Loucy (cell line): ENCODE measurements around the gene MPIG6B.
A peak's percentile ranks its signal among the peaks of the same experiment; 100 is the strongest.

Source experiments
- H2AFZ ChIP-seq: fragments of 200-600 bp; sonication (generic); 2 replicates; pipeline ENCODE4 v1.6.0; 2016; ENCODE audit warnings: antibody characterized with exemption, mild to moderate bottlenecking, low read length, moderate library complexity
- H3F3A ChIP-seq: fragments of 200-600 bp; 2 replicates; pipeline ENCODE4 v1.6.0; 2016; ENCODE audit warnings: antibody characterized with exemption, low read depth, mild to moderate bottlenecking
- H3K27me3 ChIP-seq: fragments of 200-600 bp; sonication (generic); 2 replicates; pipeline ENCODE4 v1.6.1; 2014; ENCODE audit warnings: low read length, mild to moderate bottlenecking; ENCODE audit not compliant: insufficient read depth, poor library complexity, severe bottlenecking
- H3K36me3 ChIP-seq: fragments of 200-600 bp; sonication (generic); 2 replicates; pipeline ENCODE4 v1.6.1; 2016; ENCODE audit warnings: low read length; ENCODE audit not compliant: insufficient read depth
- H3K4me1 ChIP-seq: fragments of 200-600 bp; sonication (generic); 2 replicates; pipeline ENCODE4 v1.5.1; 2014; ENCODE audit warnings: low read length, mild to moderate bottlenecking; ENCODE audit not compliant: insufficient read depth, poor library complexity, severe bottlenecking
- H3K4me2 ChIP-seq: fragments of 200-600 bp; sonication (generic); 2 replicates; pipeline ENCODE4 v1.6.0; 2014; ENCODE audit warnings: antibody characterized with exemption, low read length, low read depth, mild to moderate bottlenecking; ENCODE audit not compliant: poor library complexity, severe bottlenecking
- H3K4me3 ChIP-seq: fragments of 200-600 bp; sonication (generic); 2 replicates; pipeline ENCODE4 v1.5.1; 2014; ENCODE audit warnings: low read length, mild to moderate bottlenecking, mixed read lengths; ENCODE audit not compliant: poor library complexity, severe bottlenecking
- H3K79me2 ChIP-seq: fragments of 200-600 bp; sonication (generic); 2 replicates; pipeline ENCODE4 v1.6.1; 2014; ENCODE audit warnings: low read length; ENCODE audit not compliant: insufficient read depth
- H3K9ac ChIP-seq: fragments of 200-600 bp; sonication (generic); 2 replicates; pipeline ENCODE4 v1.6.0; 2014; ENCODE audit warnings: mild to moderate bottlenecking, low read depth, low read length, moderate library complexity; ENCODE audit not compliant: poor library complexity, severe bottlenecking
- H3K9me2 ChIP-seq: fragments of 200-600 bp; sonication (generic); replicated peaks from 2 replicates; pipeline ENCODE4 v1.6.1; 2016; ENCODE audit warnings: low read depth, low read length, mixed read lengths
- H3K9me3 ChIP-seq: fragments of 200-600 bp; sonication (generic); 2 replicates; pipeline ENCODE4 v1.6.1; 2014; ENCODE audit warnings: mild to moderate bottlenecking, antibody characterized with exemption, low read length, low read depth; ENCODE audit not compliant: insufficient read depth
- H4K20me1 ChIP-seq: fragments of 200-600 bp; sonication (generic); 2 replicates; pipeline ENCODE4 v1.6.0; 2014; ENCODE audit warnings: antibody characterized with exemption, low read length, mild to moderate bottlenecking; ENCODE audit not compliant: insufficient read depth, poor library complexity, severe bottlenecking
- EZH2phosphoT487 ChIP-seq: fragments of 200-600 bp; IDR thresholded peaks from 2 replicates; pipeline ENCODE4 v1.6.1; 2018; ENCODE audit warnings: antibody characterized with exemption, mild to moderate bottlenecking, moderate library complexity, borderline replicate concordance
- TF ChIP-seq, protein P1 (sequence below): fragments of 200-600 bp; sonication (generic); conservative IDR thresholded peaks from 2 replicates; pipeline ENCODE4 v1.5.1; 2014; ENCODE audit warnings: mild to moderate bottlenecking, antibody characterized with exemption, low read length

Gene MPIG6B

DNA sequence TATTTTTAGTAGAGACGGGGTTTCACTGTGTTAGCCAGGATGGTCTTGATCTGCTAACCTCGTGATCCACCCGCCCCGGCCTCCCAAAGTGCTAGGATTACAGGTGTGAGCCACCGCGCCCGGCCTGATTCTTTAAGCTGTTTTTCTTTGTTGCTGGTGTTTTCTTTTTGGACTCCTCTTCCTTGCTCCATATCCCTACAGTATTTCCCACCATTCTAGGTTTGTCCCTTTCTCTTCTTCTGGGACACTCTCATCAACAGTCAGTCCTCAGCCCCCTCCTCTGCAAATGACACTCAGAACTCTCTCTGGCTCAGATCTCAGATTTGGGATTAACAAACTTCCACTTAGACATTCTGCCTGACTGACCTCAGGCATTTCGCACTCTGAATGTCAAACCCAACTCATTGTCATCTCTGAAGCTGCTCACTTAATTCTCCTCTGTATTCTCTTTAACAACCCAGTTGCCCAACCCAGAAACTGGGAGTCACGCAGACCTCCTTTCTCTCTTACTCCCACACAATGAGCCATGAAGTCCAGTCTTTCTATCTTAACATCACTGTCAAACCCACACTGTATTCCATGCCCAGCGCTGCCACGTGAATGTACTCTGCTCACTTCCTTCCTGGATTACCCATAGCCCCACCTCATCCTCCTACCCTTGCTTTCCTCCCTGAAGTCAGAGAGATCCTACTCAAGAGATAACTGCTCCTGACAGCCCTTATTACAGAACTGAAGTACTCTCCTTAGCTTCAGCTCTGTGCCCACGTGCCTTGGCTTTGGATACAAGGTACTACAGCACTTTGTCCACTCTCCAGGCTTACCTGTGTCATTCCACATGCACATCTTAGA is 2.6 kb downstream of the MPIG6B start:
- H4K20me1 ChIP-seq, result peaks cover 16% of the 10 kb centered on the region
- no peaks in the 10 kb centered on the region for H3K9me3 ChIP-seq
- no peak for TF ChIP-seq EZH2phosphoT487
- TF ChIP-seq, protein P1, sequence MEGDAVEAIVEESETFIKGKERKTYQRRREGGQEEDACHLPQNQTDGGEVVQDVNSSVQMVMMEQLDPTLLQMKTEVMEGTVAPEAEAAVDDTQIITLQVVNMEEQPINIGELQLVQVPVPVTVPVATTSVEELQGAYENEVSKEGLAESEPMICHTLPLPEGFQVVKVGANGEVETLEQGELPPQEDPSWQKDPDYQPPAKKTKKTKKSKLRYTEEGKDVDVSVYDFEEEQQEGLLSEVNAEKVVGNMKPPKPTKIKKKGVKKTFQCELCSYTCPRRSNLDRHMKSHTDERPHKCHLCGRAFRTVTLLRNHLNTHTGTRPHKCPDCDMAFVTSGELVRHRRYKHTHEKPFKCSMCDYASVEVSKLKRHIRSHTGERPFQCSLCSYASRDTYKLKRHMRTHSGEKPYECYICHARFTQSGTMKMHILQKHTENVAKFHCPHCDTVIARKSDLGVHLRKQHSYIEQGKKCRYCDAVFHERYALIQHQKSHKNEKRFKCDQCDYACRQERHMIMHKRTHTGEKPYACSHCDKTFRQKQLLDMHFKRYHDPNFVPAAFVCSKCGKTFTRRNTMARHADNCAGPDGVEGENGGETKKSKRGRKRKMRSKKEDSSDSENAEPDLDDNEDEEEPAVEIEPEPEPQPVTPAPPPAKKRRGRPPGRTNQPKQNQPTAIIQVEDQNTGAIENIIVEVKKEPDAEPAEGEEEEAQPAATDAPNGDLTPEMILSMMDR, result no peak
- H2AFZ ChIP-seq, result no peak overlapping the region
- H3K4me1 ChIP-seq, result peaks cover 33% of the 10 kb centered on the region
- H3K9me2 ChIP-seq, result no peaks in the 10 kb centered on the region
- H3K9ac ChIP-seq, result peak overlapping the region; percentile 63
- peak overlapping the region; percentile 14 for H3K4me3 ChIP-seq
- peaks cover 37% of the 10 kb centered on the region for H3K79me2 ChIP-seq
- H3F3A ChIP-seq, result peaks cover 7% of the 10 kb centered on the region; the same call in 1 of the 2 replicates
- peaks cover 11% of the 10 kb centered on the region; the same call in 1 of the 2 replicates for H3K36me3 ChIP-seq
- H3K27me3 ChIP-seq, result no peaks in the 10 kb centered on the region
- peak overlapping the region; percentile 58 for H3K4me2 ChIP-seq

DNA sequence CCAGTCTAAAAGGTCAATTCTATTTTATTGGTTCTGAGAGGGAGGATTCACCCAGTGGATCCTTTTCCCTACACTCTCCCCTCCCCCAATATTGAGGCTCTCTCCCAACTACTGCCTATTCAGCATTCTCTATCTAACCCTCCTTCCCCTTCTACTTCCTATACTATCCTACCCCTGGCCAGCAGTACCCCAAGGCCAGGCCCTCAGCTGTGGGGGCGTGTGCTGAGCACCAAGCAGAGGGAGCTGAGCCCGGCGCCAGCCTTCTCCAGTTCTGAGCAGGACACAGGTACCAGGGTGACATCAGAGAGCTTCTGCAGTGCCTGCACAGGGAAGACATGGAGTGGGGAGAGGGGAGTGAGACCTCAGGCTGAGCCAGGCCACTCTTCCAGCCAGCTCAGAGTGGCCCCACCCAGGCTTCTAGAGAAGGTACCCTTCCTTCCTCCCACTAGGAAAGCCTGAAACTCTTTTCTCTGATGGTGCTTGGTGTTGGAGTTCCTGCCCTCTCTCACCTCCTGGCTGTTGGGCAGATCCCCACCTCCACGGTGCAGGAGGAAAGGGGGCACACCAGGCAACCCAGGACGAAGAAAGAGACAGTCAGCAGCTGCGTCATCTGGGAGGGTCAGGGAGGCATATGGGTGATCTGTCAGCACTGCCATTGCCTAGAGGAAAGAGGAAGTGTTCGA is 4.0 kb downstream of the MPIG6B start:
- Histone ChIP-seq H3K9me2 (no peaks in the 10 kb centered on the region), H3K36me3 (peaks cover 23% of the 10 kb centered on the region), H4K20me1 (peaks cover 25% of the 10 kb centered on the region), H2AFZ (no peak overlapping the region), H3K4me1 (peaks cover 47% of the 10 kb centered on the region), H3K79me2 (peaks cover 48% of the 10 kb centered on the region), H3K9me3 (no peaks in the 10 kb centered on the region), H3K27me3 (no peaks in the 10 kb centered on the region), H3F3A (peaks cover 14% of the 10 kb centered on the region; the same call in 1 of the 2 replicates), H3K4me2 (no peak overlapping the region), H3K4me3 (no peak overlapping the region), H3K9ac (peak overlapping the region; percentile 24)
- TF ChIP-seq, protein P1, result no peak
- no peak for TF ChIP-seq EZH2phosphoT487

GRCh38 chr6:31727717-31728671 is 4.8 kb downstream of the MPIG6B start:
- peak overlapping the region; percentile 94 for H3K4me3 ChIP-seq
- no peaks in the 10 kb centered on the region for H3K27me3 ChIP-seq
- TF ChIP-seq, protein P1, result no peak
- TF ChIP-seq EZH2phosphoT487, result no peak
- H3K4me1 ChIP-seq, result peaks cover 52% of the 10 kb centered on the region
- peaks cover 15% of the 10 kb centered on the region; the same call in 1 of the 2 replicates for H3F3A ChIP-seq
- peaks cover 56% of the 10 kb centered on the region for H3K79me2 ChIP-seq
- peak overlapping the region; percentile 85 for H3K4me2 ChIP-seq
- H2AFZ ChIP-seq, result no peak overlapping the region
- peak overlapping the region; percentile 89 for H3K9ac ChIP-seq
- H3K9me2 ChIP-seq, result no peaks in the 10 kb centered on the region
- H4K20me1 ChIP-seq, result peaks cover 27% of the 10 kb centered on the region
- no peaks in the 10 kb centered on the region for H3K9me3 ChIP-seq
- H3K36me3 ChIP-seq, result peaks cover 29% of the 10 kb centered on the region
